SKM-1 treated with dmso at 0.1 percent for 144 hours (cell line): Measurements from ENCODE around the gene NWD2.

Experiments
- DNase-seq: peaks from one replicate; lab custom pipeline; 2025; ENCODE audit not compliant: unreplicated experiment; lab: John Stamatoyannopoulos, UW

The NWD2 gene

GRCh38 chr4:37299468-37299867 is 54.9 kb downstream of the NWD2 start:
- no peak for DNase-seq

GRCh38 chr4:37304612-37305011 is 60.1 kb downstream of the NWD2 start:
- no peak for DNase-seq

GRCh38 chr4:37305984-37306383 is 61.4 kb downstream of the NWD2 start:
- no peak for DNase-seq

DNA sequence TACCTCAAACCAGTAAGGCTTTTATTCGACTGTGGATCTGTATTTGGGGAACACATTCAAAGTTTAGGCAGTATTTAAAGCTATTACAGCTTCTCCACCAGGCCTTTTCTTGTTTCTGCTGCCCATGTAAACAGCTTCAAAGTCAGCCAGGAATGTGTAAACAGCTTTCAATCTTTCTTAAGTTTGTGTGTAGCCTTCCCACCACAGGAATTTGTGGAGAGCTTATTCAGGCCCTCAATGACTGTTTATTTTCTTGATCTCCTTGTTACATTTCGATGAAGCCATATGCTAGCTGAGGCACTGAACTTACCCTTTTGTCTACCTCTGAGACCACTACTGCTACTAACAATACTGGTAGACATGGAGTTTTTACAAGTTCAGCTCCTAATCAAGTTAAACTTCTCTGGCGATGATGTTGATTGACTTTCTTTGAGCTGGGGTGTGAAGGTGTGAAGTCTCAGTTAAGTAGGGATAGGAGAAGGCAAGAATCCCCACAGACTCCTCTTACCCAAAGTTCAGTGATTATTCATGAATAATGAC is 72.6 kb downstream of the NWD2 start:
- DNase-seq = no peak

DNA sequence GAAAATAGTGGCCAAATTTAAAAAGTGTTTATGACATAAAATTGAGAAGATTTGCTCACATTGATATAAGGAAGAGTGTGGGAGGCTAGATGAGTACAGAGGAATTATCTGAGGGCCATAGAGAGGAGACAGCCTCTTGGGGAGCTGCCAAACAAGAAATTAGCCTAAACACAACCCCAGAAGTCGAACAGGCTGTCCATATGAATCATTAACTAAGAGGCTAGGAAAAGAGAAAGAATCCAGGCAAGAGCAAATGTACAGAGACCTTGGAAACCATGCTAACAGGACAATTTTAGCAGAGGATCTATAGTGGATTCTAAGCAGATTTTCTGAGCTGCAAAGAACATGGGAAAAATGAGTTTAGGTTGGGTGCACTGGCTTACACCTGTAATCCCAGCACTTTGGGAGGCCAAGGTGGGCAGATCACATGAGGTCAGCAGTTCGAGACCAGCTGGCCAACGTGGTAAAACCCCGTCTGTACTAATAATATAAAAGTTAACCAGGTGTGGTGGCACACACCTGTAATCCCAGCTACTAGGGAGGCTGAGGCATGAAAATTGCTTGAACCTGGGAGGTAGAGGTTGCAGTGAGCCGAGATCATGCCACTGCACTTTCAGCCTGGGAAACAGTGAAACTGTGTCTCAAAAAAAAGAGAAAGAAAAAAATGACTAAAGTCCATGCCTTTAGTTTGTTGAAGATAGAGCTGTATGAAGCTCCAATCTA is 76.1 kb downstream of the NWD2 start:
- DNase-seq = no peak

DNA sequence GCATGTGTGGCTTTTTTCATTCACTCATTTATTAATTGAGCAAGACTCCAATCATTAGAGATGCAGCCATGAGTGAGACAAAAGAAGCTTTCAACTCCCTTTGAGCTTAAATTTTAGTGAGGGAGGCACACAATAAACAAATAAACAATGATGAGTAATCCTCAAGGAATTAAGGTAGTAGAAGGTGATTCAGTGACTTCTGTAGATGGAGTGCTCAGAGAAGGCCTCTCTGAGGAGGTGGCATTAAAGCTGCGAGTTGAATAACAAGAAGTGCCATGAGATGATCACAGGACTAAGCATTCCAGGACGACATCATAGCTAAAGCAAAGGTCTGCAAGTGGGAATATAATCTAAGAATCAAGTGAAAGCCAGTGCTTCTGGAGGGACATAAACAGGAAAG is 77.6 kb downstream of the NWD2 start:
- DNase-seq = no peak

DNA sequence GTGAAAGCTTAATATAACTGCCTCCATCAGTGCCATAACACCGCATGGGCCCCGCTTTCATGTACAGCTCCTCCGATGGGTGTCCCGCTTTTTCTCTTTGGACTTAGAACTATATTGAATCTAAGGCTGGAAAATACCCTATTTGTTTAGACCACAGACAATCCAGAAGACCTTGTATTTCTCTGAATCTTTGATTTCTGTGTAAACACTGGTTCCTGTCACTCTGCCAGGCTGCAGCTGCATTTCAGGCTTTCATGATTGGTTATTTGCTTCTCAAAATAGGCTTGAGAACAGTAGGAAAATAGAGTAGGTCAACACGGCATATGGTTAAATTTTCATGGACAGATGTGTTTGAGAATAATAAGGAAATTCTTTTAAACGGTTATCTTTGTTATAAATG is 80.0 kb downstream of the NWD2 start:
- no peak for DNase-seq

- no peak for DNase-seq
Observed at GRCh38 chr4:37326852-37327251, 82.3 kb downstream of the NWD2 start.

DNA sequence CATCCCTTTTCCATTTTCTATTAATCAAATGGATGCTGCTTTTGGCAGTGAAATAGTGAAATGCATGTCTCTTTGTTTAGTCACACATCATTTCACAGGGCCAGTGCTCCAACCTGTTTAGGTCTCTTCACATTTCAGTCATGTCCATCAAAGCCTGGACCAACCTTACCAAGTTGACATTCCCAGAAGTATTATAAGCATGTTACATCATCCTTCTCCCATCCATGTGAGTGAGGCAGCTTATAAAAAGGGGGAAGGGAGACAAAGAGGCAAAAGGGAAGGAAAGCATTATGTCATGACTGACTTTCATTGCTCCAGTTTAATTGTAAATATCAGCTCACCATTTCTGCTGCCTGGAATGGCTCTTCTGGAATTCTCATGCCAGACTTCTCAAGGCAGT is 94.4 kb downstream of the NWD2 start:
- no peak for DNase-seq

DNA sequence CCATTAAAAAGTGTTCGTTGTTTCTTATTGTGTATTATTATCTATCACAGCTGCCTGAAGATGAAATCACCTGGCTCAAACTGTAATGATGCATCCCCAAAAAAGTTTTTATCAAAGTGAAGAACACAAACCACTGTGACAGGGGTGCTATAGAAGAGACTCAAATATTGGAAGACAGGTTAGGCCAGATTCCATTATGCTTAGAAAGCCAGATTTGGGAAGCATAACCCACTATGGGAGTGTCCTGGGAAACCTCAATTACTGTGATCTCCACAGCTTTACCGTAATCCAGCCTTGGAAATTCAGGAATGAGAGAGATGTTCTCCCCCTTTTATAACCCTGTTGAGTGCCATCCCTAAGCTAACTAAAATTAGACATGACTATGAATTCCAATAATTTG is 114.2 kb downstream of the NWD2 start:
- no peak for DNase-seq

DNA sequence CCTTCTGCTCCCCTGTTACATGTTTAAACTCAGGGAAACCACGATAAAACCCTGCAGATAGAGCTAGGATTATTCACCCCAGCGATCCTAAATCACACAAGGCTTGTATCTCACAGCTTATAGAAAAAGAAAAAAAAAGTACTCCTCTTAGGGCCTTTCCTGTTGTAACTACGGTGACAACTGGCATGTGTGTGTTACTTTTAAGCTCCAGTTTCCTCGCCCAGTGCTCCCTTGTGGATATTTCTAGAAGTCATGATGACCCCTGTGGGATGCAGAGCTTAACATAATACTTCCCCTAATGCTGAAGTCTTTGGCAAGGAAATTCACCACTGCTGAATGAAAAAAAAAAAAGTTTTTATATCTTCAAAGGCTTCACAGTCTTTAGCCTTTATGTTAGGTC is 114.7 kb downstream of the NWD2 start:
- DNase-seq = no peak

DNA sequence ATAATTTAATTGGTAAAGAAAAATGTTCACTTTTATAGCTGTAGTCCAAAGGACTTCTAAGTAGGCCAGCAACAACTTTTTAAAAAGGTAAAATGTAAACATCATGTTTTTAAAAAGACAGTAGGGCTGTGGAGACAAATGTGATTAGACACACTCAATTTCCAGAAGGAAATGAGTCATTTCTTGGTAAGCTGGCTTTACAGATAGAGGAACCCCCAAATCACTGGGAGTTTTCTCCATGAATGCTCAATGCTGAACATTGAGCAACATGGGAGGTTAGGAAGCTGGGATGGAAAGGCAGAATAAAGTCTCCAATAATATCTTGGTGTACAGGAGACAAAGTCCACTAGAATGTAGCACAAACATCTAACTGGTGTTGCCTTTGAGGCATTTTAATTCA is 121.3 kb downstream of the NWD2 start:
- no peak for DNase-seq

DNA sequence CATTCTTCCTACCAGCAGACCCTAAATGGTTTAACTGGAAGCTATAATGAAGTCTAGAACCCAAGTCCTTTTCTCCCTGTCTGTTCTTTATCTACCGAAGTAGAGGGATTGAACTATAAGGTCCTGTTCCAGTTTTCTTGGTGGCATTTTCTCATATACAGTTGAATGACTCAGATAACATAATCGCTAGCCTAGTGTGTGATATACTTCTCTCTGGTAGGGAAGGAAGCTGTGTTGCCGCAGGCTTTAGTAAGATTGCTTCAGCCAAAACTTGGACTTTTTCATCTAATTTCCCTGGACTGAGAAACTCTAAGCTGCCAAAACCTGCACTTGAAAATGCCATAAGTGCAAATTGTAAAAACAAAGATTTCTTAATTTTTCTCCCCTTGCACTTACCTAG is 123.4 kb downstream of the NWD2 start:
- DNase-seq = no peak

GRCh38 chr4:37370052-37370451 is 125.5 kb downstream of the NWD2 start:
- no peak for DNase-seq

- DNase-seq = no peak
Observed at GRCh38 chr4:37381040-37381668, 136.6 kb downstream of the NWD2 start.

DNA sequence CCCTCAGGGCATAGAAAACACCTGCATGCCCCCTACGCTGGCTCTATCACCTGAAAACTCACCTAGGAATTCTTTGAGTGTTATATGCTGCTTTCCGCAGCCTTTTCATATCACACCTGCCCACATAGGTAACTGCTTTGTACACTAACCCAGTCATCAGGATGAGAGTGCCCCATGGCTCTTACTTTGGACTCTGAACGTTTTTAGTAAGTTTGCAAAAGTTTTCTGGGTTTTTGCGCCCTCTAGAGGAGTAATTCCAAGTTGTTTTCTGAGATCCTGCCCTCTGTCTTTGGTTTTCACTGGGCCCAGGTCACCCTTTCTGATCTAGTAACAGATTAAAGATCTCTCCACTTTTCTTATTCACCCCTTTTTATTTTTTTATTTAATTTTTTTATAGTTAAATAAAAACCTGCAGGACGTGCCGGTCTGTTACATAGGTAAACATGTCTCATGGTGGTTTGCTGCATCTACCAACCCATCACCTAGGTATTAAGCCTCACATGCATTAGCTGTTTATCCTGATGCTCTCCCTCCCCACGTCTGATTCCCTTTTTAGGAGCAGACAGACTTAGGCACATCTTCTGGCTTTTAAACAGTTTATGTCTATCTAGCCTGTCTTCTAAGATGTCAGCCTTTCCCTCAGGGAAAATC is 139.2 kb downstream of the NWD2 start:
- DNase-seq = peak; percentile 50

DNA sequence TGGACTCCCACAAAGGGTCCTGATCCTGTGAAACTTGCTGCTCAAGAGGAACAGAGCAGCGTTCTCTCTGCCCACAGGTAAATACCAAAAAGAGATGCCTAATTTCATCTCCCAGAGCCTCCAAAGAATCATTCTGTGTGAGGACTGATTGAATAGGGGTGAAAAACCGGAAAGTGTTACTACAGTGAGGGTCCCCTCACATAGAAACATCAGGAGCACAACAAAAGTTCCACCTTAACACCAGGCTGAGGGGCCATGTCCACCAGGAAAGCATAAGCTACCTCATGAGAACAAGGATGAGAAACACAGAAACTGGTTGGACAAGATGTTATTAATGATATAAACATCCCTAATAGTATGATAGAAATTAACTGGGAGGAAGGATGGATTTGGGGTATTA is 140.9 kb downstream of the NWD2 start:
- no peak for DNase-seq

DNA sequence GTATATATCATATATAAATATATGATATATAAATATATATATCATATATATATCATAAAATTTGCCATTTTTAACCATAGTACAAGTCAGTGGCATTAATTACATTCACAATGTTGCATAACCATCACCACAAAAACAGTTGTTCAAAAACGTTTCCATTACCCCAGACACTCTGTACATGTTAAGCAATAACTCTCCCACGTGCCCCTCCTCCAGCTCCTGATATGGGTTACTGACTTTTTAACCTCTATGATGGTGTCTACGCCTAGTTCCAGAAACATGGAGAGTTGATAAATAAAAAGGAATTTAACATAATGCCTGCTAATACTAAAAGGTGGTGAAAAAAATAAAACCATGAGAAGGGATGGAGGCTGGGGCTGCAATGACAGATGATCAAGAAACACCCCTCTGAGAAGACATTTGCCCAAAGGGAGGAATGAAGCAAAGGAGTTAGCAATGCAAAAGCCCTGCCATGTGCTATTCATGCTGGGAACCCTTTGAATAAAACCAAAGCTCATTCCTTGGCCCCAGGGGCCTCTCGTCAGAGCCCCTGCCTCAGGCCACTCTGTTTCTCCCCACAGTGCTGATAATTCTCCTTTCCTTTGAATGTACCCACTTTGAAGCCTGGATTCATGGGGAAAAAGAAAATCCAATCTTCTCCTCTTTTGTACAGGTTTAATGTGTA is 144.3 kb downstream of the NWD2 start:
- peak; percentile 88 for DNase-seq

- no peak for DNase-seq
Observed at GRCh38 chr4:37389366-37389765, 144.8 kb downstream of the NWD2 start.

DNA sequence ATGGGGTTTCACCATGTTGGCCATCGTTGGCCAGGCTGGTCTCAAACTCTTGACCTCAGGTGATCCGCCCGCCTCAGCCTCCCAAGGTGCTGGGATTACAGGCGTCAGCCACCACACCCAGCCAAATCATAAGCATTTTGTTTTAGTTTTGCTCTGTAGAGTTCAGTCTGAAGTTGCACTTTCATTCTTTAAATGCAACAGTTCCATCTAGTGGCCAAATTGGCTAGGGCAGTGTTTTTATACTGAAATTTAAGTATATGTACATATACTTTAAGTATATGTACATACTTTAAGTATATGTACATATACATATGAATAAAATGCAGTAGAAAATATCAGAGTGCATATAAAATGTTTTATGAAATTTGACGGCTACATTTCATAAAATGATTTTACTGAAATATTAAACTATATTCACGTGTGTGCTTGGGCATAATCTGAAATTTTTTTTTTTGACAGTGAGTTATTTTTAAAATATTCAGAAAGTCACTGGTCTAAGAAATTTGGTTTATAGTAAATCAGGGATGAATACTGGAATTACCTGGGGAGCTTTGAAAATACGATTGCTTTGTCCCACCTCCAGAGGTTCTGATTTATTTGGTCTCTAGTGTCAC is 145.5 kb downstream of the NWD2 start:
- peak; percentile 59 for DNase-seq
